NCI-H128 (cell line): ENCODE results near the gene MAP3K4.

Experiments used
- DNase-seq: peaks from one replicate; lab custom pipeline; 2025; ENCODE audit not compliant: unreplicated experiment; lab: John Stamatoyannopoulos, UW

Gene MAP3K4

DNA sequence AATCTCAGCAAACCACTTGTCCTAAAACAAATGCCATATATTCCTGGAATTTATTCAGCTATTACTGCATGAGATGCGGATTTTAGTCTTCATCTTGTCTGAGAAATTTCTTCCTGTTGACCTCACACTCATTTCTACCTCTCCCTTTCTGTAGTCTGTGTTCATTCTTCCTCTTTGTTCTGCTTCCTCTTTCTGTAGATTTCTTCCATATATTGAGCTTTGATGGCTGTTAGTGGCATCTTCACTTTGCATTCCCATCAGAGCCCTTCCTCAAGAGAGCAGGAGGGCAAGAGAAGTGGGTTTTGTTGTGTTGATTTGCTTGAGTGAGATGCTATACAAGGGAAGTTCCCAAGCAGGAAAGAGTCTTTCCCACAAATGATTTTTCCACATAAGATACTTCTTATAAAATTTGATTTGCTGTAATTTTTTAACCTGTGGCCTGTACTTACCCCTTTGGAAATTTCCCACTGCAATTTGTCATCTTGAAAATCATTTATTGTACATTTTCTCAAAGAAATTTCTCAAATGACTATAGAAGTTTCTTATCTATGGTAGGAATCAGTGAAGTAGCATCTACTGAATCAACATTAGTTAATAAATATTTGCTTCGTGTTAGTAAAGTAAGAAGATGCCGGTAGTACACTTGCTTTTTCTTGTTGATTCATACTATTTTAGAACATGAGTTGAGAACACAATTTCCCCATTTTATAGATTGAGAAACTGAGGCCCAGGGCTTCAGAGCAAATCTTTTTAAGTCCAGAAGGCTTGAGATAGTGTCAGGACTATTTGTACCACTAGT, 43.8 kb downstream of the MAP3K4 start:
- no peak for DNase-seq

DNA sequence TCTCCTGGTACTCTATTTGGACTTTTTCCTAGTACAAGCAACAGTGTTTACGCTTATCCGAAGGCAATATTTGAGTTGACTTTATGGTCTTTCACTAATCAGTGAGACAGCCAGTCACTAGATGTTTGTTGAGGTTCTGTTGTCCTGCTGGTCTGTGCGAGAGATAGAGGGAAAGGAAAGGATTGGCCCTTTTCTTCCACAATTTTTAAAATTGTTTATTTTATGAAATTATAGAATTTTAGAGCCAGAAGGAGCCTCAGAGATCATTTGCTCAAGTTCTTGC, 44.4 kb downstream of the MAP3K4 start:
- no peak for DNase-seq

DNA sequence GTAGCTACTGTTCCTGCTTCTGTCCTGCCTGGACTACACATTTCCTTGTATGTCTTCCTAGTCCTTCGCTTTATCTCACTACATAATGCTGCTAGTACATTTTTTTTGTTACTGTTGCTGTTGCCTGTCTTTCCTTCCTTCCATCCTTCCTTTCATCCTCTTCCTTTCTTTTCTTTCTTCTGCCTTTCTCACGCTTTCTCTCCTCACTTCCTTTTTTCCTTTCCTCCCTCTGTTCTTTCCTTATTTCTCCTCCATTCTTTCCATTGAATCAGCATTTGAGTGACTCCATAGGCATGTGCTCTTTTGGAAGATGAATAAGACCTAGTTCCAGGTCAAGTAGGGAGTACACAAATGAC, 46.3 kb downstream of the MAP3K4 start:
- DNase-seq: no peak

DNA sequence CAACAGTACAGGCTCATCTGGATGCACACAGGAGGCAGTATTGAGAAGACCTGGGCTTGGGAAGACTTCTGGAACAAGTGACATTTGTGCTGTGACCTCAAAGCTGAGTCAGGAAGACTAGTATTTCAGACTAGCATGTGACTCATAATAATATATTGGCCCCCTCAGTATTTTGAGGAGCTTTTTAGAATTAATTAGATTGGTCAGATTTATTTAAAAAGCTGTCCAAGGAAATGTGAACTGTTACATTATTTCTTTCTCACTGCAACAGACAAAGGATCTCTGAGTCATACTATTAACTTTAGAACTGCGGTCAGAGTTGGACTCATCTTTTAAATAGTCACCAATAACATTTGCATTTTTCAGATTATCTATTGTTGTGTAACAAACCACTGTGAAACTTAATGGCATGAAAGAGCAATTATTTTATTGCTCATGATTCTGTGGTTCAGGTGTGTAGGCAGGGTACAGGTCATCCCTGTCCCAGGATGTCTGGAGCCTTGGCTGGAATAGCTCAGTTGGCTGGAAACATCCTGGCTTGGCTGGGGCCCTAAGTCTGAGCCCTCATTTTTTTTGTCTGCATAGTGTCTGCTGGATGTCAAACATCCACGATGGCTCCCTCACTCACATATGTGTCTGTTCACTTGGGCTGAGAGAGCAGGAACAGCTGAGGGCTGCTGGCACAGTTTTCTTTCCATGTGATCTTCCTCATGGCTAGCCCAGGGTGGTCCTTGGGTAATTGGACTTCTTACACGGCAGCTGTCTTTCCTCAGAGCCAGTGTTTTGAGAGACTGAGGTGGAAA, 46.9 kb downstream of the MAP3K4 start:
- no peak for DNase-seq

DNA sequence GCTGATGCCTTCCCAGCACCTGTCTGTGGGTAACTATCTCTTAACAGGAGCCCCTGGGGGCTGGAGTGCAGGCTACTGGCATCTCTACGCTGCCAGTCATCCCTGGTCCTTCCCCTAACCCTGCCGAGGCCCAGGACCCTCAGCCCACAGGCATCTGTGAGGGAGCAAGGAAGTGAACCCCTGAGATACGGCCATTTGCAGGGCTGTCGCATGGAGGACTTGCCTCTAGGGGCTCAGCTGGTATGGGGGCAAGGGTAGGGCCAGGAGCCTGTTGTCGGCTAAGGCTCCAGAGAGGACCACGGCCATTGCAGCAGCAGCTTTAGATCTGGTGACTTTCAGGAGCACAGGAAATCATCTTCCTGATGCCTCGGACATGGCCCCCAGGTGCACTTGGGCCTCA, 49.7 kb downstream of the MAP3K4 start:
- no peak for DNase-seq

DNA sequence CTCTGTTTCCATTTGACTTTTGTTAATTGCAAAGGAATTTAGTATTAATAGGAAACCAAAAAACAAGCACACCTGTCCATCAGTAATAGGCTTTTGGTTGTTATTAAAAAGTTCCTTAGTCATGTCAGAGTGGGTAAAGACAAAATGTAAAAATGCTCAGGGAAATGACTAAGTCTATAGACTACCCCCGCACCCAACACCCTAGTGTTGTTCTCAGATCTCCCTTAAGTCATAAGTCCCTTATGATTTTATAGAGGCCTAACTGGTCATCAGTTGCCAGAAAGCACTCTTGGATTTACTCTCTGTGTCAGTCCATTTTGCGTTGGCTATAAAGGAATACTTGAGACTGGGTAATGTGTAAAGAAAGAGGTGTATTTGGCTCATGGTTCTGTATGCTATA, 52.8 kb downstream of the MAP3K4 start:
- no peak for DNase-seq

DNA sequence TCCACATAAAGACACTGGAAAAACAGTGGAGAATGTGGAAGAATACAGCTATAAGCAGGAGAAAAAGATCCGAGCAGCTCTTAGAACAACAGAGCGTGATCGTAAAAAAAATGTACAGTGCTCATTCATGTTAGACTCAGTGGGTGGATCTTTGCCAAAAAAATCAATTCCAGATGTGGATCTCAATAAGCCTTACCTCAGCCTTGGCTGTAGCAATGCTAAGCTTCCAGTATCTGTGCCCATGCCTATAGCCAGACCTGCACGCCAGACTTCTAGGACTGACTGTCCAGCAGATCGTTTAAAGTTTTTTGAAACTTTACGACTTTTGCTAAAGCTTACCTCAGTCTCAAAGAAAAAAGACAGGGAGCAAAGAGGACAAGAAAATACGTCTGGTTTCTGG, 57.1 kb downstream of the MAP3K4 start:
- no peak for DNase-seq

DNA sequence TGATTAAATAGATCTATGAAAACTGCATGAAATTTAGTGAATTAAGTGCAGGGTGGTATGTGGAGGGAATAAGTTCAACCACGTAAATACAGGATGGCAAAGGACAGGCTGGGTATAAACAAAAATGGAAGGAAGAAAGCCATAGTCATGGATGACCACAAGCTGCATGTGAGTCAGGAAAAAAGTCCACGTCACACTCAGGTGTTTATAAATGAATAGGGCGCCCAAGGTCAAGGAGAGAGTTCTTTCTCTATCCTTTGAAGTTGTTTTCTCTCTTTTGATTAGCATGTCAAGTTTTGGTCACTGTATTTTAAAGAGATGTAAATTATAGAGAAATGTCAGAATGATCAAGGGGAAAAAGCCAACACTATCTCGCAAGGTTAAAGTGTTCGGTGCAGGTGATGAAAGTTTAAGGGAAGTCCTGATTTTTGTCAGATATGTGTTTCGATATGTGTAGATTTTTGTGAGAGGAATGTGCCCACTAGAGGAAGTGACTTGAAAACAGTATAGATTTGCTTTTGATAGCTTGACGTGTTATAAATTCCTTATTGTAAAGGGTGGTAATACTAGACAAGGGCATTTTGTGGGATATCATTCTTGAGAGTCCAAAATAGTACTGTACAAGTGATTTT, 58.7 kb downstream of the MAP3K4 start:
- DNase-seq: no peak

DNA sequence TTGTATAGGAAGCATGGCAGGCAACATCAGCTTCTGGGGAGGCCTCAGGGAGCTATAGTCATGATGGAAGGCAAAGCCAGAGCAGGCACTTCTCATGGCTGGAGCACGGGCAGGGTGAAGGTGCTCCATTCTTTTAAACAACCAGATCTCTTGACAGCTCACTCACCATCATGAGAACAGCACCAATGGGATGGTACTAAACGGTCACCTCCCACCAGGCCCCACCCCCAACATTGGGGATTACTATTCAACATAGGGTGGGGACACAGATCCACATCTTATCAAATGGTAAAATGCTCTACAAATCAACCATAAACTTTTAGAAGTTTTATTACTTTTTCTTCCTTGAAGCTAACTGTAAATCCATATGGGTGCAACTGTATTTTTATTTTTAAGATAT, 61.5 kb downstream of the MAP3K4 start:
- DNase-seq: no peak

DNA sequence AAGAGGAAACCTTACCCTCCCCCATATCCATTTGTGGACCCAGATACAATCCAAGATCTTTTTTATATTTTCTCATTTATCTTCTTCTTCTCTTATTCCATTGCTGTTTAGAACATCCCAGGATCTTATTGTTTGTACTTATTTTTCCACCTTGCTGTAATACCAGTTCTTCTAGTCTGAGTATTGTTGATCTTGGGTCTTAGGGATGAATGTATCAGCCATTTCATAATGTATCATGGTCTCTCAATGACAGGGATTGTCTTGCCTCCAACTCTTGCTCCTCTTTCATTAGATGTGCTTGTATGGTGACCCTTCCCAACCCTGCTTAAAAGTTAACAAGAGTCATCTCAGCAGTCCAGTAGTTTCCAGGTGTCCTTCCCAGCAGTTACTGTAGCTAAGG, 63.3 kb downstream of the MAP3K4 start:
- no peak for DNase-seq

DNA sequence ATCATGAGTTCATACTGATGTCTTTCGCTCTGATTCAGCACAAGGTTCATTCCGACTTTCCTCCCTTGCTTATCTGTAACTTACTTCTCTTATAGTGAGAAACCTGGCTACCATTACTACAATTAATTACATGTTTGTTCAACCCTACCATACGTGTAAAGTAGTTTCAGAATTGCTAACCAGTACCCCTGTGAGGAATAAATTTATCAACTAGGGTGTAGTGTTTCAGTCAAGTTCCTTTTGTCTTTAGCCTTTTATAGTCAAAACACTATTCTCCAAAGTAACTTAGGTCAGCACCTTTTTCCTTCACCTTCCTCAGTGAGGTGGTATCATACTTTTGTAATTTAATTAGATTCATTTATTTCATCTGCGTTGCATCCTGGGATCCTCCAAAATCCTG, 64.9 kb downstream of the MAP3K4 start:
- no peak for DNase-seq

DNA sequence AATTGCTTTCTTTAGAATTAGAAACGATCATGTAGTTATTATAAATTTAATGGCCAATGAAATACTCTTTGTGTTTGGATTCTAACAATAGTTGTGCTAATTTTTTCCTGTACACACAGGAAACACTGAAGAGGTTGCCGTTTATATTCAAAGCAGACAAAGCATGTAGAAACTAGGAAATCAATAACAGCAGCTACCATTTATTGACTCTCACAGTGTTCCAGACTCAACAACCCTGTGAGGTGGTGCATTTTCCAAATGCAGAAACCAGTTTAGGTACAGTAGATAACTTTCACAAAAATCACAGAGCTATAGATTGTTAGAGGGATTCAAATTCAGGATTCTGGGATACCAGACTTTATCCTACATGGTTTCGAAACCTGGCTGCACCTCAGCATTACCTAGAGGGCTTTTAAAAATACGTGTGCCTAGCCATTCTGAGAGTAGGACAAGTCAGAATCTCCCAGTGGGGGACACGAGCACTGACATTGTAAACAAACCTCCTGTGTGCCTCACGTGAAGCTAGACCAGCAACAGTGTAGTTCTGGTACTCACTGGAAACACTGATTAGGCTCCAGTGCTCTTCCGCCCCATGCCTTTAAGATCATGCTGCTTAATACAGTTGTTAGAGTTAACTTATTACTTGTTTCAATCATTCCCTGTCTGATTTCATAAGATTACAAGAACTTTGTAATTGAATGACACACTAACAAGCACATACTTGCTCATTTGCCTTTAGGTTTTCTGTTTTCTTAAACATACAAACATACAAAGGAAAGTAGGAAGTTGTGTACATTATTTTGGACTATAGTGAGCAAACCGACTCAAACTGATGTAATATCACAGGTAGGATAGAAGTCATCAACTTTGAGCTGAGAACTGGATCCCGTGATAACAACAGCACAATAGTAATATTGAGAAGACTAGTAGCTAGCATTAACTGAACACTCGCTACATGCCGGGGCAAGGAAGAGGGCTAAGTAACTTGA, 65.8 kb downstream of the MAP3K4 start:
- no peak for DNase-seq

DNA sequence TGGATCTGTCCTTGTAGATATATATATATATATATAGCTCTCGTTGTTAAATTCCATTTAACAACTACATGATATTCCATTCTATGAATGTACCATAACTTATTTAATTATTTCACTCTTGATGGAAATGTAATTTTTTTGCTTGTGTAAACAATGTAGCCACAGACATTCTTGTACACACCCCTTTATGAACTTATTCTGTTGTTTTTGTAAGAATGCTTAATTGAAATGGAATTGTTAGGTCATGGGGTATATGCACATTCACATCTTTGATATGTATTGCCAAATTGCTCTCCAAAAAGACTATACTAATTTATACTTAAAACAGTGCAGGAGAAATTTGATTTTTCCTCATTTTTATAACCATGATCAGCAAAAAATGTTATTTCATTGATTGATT, 67.2 kb downstream of the MAP3K4 start:
- DNase-seq: no peak

DNA sequence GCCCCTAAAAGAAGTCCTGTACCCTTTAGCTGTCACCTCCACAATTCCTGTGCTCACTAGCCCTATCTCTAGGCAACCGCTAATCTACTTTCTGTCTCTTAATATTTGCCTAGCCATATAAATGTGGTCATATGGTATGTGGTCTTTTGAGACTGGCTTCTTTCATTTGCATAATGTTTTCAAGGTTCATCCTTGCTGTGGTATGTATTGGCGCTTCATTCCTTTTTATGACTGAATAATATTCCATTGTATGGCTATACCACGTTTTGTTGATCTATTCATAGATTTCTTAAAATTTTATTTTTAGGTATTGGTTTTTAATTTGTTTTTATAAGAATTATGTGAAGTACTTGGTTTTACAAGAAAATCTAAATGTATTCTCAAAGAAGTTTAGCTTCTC, 70.0 kb downstream of the MAP3K4 start:
- no peak for DNase-seq

DNA sequence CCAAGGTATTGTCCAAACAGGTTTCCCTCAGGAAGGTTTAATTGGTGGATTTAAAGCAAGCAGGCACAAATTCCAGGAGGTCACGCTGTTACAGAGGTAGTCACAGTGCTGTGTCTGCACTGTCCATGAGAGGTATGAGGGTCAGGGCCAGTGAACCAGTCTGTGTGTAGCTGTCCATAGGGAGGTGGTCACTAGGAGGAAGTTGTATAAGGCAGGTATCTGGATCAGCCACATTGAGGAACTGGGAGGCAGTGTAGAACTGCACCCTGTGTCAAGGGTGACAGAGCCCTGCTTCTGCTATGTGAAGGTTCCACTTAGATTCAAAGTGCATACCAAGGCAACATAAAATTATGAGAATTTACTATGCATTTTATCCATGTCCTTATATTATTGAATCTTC, 73.3 kb downstream of the MAP3K4 start:
- DNase-seq: no peak

DNA sequence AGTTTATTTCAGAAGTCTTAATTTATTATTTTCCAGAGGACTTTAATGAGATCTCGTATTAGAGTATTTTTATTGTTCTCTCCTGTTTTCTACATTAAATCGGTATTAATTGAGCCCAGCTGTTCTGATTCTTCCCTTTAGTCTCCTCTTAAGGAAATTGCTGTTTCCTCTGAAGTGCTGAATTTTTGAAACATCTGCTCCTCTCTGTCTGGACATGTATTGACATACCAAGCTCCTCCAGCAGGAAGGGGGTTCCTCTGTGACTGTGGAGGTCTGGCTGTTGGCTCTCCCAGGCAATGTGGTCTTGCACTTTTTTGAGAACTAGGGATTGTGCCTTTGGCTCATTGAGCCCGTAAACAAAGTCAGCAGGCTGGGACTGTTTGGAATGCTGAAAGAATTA, 74.9 kb downstream of the MAP3K4 start:
- no peak for DNase-seq

DNA sequence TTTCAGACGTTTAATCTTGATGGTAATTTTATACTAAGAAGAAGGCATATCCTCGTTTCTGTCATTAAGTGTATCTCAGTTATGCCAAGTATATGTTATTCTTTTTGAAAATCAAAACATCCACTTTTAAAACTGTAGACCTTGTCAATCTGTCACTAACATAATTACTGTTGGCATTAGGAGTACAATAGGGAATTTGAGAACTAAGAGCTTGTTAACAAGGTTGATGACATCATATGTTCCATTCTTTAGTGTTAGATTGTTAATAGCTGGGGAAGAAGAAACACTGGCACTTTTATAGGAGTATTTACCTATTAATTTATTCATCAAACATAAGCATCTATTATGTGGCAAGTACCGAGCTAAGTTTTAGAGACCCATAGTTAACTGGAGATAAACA, 76.2 kb downstream of the MAP3K4 start:
- DNase-seq: peak; percentile 27

DNA sequence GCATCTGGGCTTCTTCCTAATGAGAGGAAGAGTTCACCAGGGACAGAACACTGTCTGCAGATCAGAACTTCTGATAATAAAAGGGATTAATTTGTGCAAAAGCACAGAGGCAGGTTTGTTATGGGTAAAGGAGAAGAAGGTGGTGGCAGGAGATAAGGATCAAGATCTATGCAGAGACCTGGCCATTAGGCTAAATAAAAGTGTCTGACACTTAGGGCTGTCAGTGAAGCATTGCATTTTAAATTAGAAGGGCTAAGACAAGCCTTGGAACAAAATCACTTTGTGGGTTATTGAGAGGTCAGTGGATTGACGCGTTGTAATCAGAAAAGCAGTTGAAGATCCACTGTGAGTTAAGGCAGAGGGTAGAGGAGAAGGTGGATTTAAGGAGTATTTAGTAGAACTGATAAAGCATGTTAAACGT, 76.8 kb downstream of the MAP3K4 start:
- DNase-seq: no peak

DNA sequence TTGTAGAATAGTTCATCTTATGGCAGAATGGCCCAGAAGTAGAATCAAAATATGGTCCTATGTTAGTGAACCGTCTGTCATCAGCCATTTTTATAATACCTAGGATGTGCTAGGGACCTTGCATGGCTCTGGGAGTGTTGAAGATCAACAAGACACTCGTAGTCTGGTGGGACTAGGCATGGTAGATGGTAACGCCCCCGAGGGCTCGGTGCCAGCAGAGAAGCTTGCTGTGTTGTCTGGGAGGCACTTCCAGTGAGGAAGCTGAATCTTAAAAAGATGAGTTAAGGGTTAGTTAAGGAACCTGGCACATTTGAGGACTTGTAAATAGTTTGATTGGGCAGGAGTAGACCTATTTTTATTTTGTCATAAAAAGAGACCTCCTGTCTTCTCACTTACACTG, 82.4 kb downstream of the MAP3K4 start:
- no peak for DNase-seq

DNA sequence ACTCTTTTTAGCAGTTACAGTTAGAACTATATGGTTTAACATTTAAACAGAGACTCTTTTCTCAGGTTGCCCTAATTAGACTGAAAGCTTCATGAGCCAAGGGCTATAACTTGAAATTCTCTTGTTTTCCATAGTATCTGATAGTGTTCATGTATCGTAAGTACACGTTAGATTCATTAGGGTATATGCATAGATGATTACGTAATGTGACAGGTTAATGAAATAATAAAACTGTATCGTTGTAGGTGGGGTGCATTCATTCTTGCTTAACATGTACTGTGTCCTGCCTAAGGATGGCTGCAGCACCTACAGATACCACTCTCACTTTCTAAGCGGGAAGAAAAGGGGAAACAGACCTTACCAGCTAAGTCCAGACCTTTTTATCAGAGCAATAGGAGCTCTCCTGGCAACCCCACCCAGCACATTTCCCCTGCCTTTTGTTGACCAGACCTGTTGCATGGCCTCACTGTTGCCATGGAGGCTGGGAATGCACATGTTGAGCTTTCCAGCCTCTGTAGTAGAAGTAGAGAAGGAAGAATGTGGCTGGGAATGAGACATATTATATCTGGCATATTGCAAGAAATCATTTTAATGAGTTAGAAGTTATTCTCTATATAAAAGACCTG, 83.0 kb downstream of the MAP3K4 start:
- no peak for DNase-seq

DNA sequence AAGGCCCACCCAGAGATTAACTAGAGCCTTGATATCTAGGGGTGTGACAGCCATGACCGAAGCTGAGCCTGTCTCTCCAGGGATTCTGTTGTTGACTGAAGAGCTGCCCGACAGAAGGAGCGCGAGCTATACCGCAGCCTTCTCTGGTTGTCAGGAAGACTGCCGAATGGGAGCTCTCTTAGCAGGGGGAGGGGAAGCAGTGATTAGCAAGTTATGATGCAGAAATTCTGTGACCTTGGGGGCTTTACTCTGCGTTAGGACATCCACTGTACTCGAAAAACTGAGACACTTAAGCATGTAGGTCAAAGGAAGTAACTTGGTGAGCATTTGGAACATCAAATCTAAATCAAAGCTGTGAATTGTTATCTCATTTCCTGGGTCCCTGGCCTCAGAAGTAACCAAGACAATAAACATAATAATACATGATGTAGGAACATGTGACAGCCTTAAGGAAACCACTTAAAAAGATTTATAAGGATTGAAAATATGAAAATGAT, 84.7 kb downstream of the MAP3K4 start:
- no peak for DNase-seq
